ENCODE data around the gene PKP4. TPM values are rescaled to one million over a fixed set of nuclear protein-coding genes. Genes with fewer than 3 reads are reported as not detected.

Gene PKP4
- total and polyA plus RNA-seq, 9 of the 15 experiments (the other 6 are each of a cell fraction or from before 2014, with no cell fraction given): 24.6 to 99.1 (median 74.0) TPM

DNA sequence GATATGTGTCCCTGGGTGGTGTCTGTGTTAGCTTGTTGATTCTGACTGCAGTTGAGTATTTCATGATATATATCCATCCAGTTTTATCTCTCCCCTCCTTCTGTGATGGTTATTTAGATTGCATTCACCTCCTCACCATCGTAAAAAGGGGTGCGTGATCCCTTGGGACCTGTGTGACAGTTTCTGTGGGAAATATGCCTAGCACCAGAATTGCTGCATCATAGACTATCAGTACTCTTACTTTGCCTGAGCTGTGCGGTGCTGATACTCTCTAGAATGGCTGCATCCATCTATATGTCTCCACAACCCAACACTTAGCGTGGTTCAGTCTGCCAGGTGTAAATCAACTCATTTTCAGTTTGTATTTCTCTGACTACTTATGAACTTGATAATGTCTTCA, 34.3 kb downstream of the PKP4 start (continued):
- TF ChIP-seq TEAD4 (IDR thresholded peaks at IDR 0.05; ENCODE audit: low read length) (0 out of 2 replicates have a peak, but pooled peaks have one; percentile 23), TEAD4 (CRISPR knock-in tag; IDR thresholded peaks at IDR 0.05; ENCODE audit: borderline replicate concordance) (no peak), PYGO2 (tag; IDR thresholded peaks at IDR 0.05) (no peak), CBFA2T3 (IDR thresholded peaks at IDR 0.05) (peak; percentile 33; the same call in 1 of the 2 replicates), FOXM1 (IDR thresholded peaks at IDR 0.05; ENCODE audit: low read depth) (no peak), FOXM1 (CRISPR knock-in tag; IDR thresholded peaks at IDR 0.05; ENCODE audit: low read depth) (no peak), KLF10 (CRISPR knock-in tag; IDR thresholded peaks at IDR 0.05) (no peak), GABPB1 (CRISPR knock-in tag; IDR thresholded peaks at IDR 0.05) (no peak), ZNF133 (CRISPR knock-in tag; IDR thresholded peaks at IDR 0.05) (no peak), MAFG (tag; conservative IDR thresholded peaks at IDR 0.05) (0 out of 2 replicates have a peak, but pooled peaks have one; percentile 4), TOE1 (IDR thresholded peaks at IDR 0.05; ENCODE audit: borderline replicate concordance) (no peak), TOE1 (CRISPR knock-in tag; IDR thresholded peaks at IDR 0.05; ENCODE audit: borderline replicate concordance, low read depth) (no peak), ZSCAN32 (CRISPR knock-in tag; IDR thresholded peaks at IDR 0.05) (no peak), ATF1 (CRISPR knock-in tag; IDR thresholded peaks at IDR 0.05) (no peak), ATF1 (tag; IDR thresholded peaks at IDR 0.05) (no peak), MAZ (CRISPR knock-in tag; conservative IDR thresholded peaks at IDR 0.05 in 1 of 2, IDR thresholded peaks at IDR 0.05 in 1 of 2) (no peak), THRAP3 (IDR thresholded peaks at IDR 0.05; ENCODE audit: borderline replicate concordance) (no peak), ZNF354B (CRISPR knock-in tag; IDR thresholded peaks at IDR 0.05) (no peak), ZNF311 (CRISPR knock-in tag; IDR thresholded peaks at IDR 0.05) (no peak), SIN3A (IDR thresholded peaks at IDR 0.05; ENCODE audit: borderline replicate concordance in 2 of 2, control insufficient read depth in 1 of 2, low read depth in 2 of 2, low read length in 2 of 2) (no peak), C11orf30 (IDR thresholded peaks at IDR 0.05; ENCODE audit: low read depth) (peak; percentile 20; the same call in 1 of the 2 replicates)
- TF ChIP-seq, protein P1, sequence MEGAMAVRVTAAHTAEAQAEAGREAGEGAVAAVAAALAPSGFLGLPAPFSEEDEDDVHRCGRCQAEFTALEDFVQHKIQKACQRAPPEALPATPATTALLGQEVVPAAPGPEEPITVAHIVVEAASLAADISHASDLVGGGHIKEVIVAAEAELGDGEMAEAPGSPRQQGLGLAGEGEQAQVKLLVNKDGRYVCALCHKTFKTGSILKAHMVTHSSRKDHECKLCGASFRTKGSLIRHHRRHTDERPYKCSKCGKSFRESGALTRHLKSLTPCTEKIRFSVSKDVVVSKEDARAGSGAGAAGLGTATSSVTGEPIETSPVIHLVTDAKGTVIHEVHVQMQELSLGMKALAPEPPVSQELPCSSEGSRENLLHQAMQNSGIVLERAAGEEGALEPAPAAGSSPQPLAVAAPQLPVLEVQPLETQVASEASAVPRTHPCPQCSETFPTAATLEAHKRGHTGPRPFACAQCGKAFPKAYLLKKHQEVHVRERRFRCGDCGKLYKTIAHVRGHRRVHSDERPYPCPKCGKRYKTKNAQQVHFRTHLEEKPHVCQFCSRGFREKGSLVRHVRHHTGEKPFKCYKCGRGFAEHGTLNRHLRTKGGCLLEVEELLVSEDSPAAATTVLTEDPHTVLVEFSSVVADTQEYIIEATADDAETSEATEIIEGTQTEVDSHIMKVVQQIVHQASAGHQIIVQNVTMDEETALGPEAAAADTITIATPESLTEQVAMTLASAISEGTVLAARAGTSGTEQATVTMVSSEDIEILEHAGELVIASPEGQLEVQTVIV (CRISPR knock-in tag; IDR thresholded peaks at IDR 0.05; ENCODE audit: borderline replicate concordance): no peak
- TF ChIP-seq, protein P2, sequence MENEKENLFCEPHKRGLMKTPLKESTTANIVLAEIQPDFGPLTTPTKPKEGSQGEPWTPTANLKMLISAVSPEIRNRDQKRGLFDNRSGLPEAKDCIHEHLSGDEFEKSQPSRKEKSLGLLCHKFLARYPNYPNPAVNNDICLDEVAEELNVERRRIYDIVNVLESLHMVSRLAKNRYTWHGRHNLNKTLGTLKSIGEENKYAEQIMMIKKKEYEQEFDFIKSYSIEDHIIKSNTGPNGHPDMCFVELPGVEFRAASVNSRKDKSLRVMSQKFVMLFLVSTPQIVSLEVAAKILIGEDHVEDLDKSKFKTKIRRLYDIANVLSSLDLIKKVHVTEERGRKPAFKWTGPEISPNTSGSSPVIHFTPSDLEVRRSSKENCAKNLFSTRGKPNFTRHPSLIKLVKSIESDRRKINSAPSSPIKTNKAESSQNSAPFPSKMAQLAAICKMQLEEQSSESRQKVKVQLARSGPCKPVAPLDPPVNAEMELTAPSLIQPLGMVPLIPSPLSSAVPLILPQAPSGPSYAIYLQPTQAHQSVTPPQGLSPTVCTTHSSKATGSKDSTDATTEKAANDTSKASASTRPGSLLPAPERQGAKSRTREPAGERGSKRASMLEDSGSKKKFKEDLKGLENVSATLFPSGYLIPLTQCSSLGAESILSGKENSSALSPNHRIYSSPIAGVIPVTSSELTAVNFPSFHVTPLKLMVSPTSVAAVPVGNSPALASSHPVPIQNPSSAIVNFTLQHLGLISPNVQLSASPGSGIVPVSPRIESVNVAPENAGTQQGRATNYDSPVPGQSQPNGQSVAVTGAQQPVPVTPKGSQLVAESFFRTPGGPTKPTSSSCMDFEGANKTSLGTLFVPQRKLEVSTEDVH (IDR thresholded peaks at IDR 0.05; ENCODE audit: low read depth, partially characterized antibody): no peak
- TF ChIP-seq, protein P3, sequence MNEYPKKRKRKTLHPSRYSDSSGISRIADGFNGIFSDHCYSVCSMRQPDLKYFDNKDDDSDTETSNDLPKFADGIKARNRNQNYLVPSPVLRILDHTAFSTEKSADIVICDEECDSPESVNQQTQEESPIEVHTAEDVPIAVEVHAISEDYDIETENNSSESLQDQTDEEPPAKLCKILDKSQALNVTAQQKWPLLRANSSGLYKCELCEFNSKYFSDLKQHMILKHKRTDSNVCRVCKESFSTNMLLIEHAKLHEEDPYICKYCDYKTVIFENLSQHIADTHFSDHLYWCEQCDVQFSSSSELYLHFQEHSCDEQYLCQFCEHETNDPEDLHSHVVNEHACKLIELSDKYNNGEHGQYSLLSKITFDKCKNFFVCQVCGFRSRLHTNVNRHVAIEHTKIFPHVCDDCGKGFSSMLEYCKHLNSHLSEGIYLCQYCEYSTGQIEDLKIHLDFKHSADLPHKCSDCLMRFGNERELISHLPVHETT (CRISPR knock-in tag; conservative IDR thresholded peaks at IDR 0.05 in 1 of 2, IDR thresholded peaks at IDR 0.05 in 1 of 2): no peak
